ENCODE measurements around the gene P4HB.

DNA sequence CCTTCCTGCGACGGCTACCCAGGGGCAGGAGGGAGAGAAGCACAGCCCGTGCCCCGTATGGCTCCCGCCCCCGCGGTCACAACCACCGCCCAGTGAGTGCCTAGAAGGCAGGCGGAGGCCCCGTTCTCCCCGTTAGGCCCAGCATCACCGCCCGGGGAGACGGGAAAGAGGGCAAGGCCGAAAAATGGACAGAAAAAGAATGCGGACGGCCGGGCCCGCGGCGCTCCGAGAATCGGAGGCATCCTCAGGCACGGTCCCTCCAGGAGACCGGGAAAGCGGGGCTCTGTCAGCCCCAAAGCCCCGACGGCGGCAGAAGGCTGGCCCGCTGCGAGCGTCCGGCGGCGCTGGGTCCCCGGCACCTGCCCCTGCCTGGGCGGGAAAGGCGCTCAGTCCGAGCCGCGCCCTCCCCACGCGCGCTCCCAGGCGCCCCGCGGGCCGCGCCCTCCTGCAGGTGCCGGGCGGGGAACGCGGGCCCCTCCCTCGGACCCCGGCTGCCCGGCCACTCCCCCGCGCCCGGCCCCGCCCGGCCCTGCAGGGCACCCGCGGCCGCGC lies 27.7 kb downstream of the P4HB start:
- TF ChIP-seq, protein P1, sequence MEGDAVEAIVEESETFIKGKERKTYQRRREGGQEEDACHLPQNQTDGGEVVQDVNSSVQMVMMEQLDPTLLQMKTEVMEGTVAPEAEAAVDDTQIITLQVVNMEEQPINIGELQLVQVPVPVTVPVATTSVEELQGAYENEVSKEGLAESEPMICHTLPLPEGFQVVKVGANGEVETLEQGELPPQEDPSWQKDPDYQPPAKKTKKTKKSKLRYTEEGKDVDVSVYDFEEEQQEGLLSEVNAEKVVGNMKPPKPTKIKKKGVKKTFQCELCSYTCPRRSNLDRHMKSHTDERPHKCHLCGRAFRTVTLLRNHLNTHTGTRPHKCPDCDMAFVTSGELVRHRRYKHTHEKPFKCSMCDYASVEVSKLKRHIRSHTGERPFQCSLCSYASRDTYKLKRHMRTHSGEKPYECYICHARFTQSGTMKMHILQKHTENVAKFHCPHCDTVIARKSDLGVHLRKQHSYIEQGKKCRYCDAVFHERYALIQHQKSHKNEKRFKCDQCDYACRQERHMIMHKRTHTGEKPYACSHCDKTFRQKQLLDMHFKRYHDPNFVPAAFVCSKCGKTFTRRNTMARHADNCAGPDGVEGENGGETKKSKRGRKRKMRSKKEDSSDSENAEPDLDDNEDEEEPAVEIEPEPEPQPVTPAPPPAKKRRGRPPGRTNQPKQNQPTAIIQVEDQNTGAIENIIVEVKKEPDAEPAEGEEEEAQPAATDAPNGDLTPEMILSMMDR (IDR thresholded peaks at IDR 0.05) = no peak
- TF ChIP-seq POLR2A (IDR thresholded peaks at IDR 0.05) = no peak
